HG02642 (cell line): Measurements from ENCODE around the gene ZNF709.
"Not testable (repeated sequence)": the region's sequence is repeated elsewhere in the genome, so short reads cannot be mapped to it uniquely, and the experiment has no call there.

Source experiments
- ATAC-seq: cut with Tn5 transposase; IDR thresholded peaks from one replicate; pipeline ENCODE4 v1.9.1; 2021; ENCODE audit warnings: mild to moderate bottlenecking; ENCODE audit not compliant: unreplicated experiment, poor library complexity

The ZNF709 gene

GRCh38 chr19:12464139-12464538 is 20.5 kb downstream of the ZNF709 start:
- ATAC-seq = not testable (repeated sequence)

GRCh38 chr19:12453495-12453894 is 31.1 kb downstream of the ZNF709 start:
- ATAC-seq = no peak

GRCh38 chr19:12450844-12451243 is 33.8 kb downstream of the ZNF709 start:
- no peak for ATAC-seq

GRCh38 chr19:12448808-12449207 is 35.8 kb downstream of the ZNF709 start:
- ATAC-seq = no peak

GRCh38 chr19:12440541-12441316 is 43.9 kb downstream of the ZNF709 start, which contains the start of gene ZNF443:
ZNF443 (minus strand) TSS chr19:12441021; CDS start chr19:12440914, 107 bp downstream.
- ATAC-seq = peak; percentile 95

GRCh38 chr19:12439686-12440540 is 44.7 kb downstream of the ZNF709 start:
- ATAC-seq = peak; percentile 38

GRCh38 chr19:12430726-12431299 is 53.8 kb downstream of the ZNF709 start:
- ATAC-seq = not testable (repeated sequence)

- ATAC-seq = no peak
These were observed 58.7 kb downstream of the ZNF709 start for GRCh38 chr19:12425888-12426274.

GRCh38 chr19:12425236-12425887 is 59.3 kb downstream of the ZNF709 start:
- ATAC-seq = no peak

- not testable (repeated sequence) for ATAC-seq
These were observed 67.3 kb downstream of the ZNF709 start for GRCh38 chr19:12417273-12417672.

GRCh38 chr19:12411893-12412292 is 72.7 kb downstream of the ZNF709 start:
- no peak for ATAC-seq
